Activated T-helper 2 cell treated with anti-CD3 and anti-CD28 coated beads, Interferon-gamma antibody, Interleukin-2, Interleukin-4, amounts not matched to agents 10 μg/mL and 5 μg/mL and 100 μg/mL, durations not matched to agents 14 hours and 24 hours and 36 hours (primary cell): Measurements from ENCODE around the gene EXOSC1. TPM values are rescaled to one million over a fixed set of nuclear protein-coding genes. Genes with fewer than 3 reads are reported as not detected.
"Not testable (repeated sequence)": the region's sequence is repeated elsewhere in the genome, so short reads cannot be mapped to it uniquely, and the experiment has no call there.

Source experiments
- DNase-seq: peaks from one replicate; pipeline ENCODE4 v3.0.0; 2021; ENCODE audit warnings: low spot score
- H3K27ac Mint-ChIP-seq: one replicate; pipeline ENCODE4 v1.8.0; 2021; ENCODE audit warnings: mixed read lengths
- H3K27me3 Mint-ChIP-seq: one replicate; pipeline ENCODE4 v1.8.0; 2021; ENCODE audit warnings: low read depth, mixed read lengths
- H3K36me3 Mint-ChIP-seq: one replicate; pipeline ENCODE4 v1.8.0; 2021; ENCODE audit warnings: low read depth, mixed read lengths
- H3K4me1 Mint-ChIP-seq: one replicate; pipeline ENCODE4 v1.8.0; 2021; ENCODE audit warnings: low read depth, mixed read lengths
- H3K4me3 Mint-ChIP-seq: one replicate; pipeline ENCODE4 v1.8.0; 2021; ENCODE audit warnings: low read depth, mild to moderate bottlenecking, moderate library complexity, mixed read lengths
- H3K9me3 Mint-ChIP-seq: one replicate; pipeline ENCODE4 v1.8.0; 2021; ENCODE audit warnings: mixed read lengths
- intact Hi-C: fragments of 100-400 bp; cut with micrococcal nuclease; formaldehyde crosslinking; loops from one replicate; pipeline ENCODE4 v1.15.1; 2023
- total RNA-seq: library from RNA; stranded (reverse); gene quantifications from 2 replicates; pipeline ENCODE4 v1.2.3, GENCODE V29; 2022

Gene EXOSC1
- total RNA-seq, 1 donor from 2014 or later = 53.4 TPM

DNA sequence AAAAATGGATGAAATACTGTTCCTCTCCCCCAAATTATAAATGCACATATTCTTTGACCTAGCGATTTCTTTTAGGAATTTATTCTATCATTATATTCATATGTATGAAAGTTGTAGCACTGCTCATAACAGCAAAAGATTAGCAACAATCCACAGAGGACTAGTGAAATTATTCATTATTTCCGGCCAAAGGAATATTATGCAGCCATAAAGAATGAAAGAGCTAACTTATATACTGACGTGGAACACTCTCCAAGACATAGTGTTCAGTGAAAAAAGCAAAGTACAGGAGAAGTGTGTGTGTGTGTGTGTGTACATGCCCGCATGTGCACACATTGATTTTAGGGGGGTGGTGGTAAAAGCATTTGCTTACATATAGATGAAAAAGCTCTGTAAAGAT is 29.1 kb upstream of the EXOSC1 start:
- Mint-ChIP-seq H3K27me3 (no peaks in the 10 kb centered on the region), H3K27ac (no peak overlapping the region), H3K4me3 (no peak overlapping the region), H3K36me3 (peaks cover 81% of the 10 kb centered on the region), H3K9me3 (no peaks in the 10 kb centered on the region), H3K4me1 (peaks cover 2% of the 10 kb centered on the region)
- DNase-seq = no peak
- intact Hi-C loops = no loop called here

DNA sequence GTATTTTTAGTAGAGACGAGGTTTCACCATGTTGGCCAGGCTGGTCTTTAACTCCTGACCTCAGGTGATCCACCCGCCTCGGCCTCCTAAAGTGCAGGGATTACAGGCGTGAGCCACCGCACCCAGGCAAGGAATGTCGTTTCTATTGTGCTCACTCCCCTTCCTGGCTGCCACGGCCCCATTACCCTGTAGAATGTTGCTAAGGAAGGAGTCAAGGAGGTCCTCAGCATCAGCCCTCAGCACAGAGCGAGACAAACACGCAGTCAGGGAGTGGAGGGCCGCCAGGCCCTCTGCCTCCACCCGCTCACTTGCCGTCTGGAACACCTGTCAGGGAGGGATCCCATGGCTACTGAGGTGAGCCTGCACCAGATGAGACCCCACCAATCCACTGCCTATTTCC is 23.0 kb upstream of the EXOSC1 start:
- H3K4me3 Mint-ChIP-seq, DNase-seq, H3K4me1 Mint-ChIP-seq, H3K9me3 Mint-ChIP-seq, intact Hi-C loops, H3K27ac Mint-ChIP-seq, H3K27me3 Mint-ChIP-seq: not testable (repeated sequence)
- peaks cover 65% of the 10 kb centered on the region for H3K36me3 Mint-ChIP-seq

- no peak overlapping the region for H3K4me3 Mint-ChIP-seq
- no peak for DNase-seq
- H3K4me1 Mint-ChIP-seq = no peaks in the 10 kb centered on the region
- peaks cover 65% of the 10 kb centered on the region for H3K36me3 Mint-ChIP-seq
- H3K27me3 Mint-ChIP-seq = no peaks in the 10 kb centered on the region
- no peak overlapping the region for H3K27ac Mint-ChIP-seq
- intact Hi-C loops = no loop called here
- no peaks in the 10 kb centered on the region for H3K9me3 Mint-ChIP-seq
Observed at GRCh38 chr10:97468162-97468561, 22.4 kb upstream of the EXOSC1 start.

- peaks cover 70% of the 10 kb centered on the region for H3K36me3 Mint-ChIP-seq
- no peak overlapping the region for H3K27ac Mint-ChIP-seq
- no peaks in the 10 kb centered on the region for H3K27me3 Mint-ChIP-seq
Observed at GRCh38 chr10:97466755-97467154, 20.9 kb upstream of the EXOSC1 start.

DNA sequence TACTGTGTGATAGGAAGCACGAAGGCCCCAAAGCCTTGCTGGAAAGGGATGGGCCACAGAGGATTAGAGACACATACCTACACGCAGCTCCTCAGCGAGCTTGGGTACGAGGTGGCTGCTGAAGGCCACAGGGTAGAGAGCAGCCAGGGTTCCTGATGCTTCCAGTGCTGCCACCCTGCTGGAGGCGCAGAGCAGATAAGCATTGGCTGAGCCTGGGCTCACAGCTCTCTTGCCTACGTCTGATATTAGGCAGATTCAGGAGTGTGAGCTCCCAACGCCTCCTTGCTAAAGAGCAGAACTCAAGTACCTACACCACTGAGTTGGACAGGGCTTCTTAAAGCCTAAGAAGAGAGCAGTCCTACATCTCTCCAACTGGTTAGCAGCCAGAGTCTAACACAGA is 20.2 kb upstream of the EXOSC1 start:
- H3K9me3 Mint-ChIP-seq = no peaks in the 10 kb centered on the region
- no peak overlapping the region for H3K27ac Mint-ChIP-seq
- no peaks in the 10 kb centered on the region for H3K4me1 Mint-ChIP-seq
- intact Hi-C loops = no loop called here
- DNase-seq = no peak
- no peaks in the 10 kb centered on the region for H3K27me3 Mint-ChIP-seq
- H3K4me3 Mint-ChIP-seq = no peak overlapping the region
- peaks cover 75% of the 10 kb centered on the region for H3K36me3 Mint-ChIP-seq

More at GRCh38 chr10:97466755-97467154, 20.9 kb upstream of the EXOSC1 start:
- DNase-seq = no peak
- Mint-ChIP-seq H3K4me3 (no peak overlapping the region), H3K9me3 (no peaks in the 10 kb centered on the region), H3K4me1 (no peaks in the 10 kb centered on the region)
- intact Hi-C loops = no loop called here

- no peaks in the 10 kb centered on the region for H3K4me1 Mint-ChIP-seq
Observed at GRCh38 chr10:97464226-97464625, 18.4 kb upstream of the EXOSC1 start.

DNA sequence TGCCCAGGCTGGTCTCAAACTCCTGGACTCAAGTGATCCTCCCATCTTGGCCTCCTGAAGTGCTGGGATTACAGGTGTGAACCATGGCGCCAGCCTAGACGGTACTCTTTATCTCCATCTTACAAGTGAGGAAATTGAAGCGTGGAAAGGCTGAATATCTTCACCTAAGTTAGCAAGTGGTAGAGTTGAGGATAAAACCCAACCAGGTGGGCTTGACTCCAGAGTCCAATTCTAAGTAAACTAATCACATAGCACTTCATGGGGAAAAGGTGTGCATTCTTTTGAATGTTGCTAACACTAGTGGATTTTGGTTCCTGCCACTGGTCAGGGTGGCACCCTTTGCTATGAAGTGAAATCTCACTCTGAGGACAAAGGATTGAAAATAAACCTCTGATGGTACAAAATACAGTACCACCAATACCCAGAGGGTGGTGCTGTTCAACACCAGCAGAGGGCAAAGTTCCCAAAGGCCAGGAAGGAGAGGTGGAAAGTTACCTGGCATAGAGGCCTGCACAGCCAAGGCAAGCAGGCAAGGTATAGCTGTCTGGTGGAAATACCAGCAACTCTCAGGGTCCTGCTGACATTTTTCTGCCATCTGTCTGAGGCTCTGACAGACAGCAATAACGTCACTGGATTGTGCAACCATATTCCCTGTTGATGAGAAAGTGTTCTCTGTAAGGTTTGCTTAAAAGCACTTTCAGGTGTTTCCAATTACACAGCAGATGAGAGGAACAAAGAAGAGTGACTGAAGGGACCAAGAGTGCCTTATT is 17.7 kb upstream of the EXOSC1 start:
- Mint-ChIP-seq H3K36me3 (peaks cover 76% of the 10 kb centered on the region), H3K4me3 (no peak overlapping the region), H3K4me1 (no peaks in the 10 kb centered on the region), H3K27me3 (no peaks in the 10 kb centered on the region), H3K9me3 (no peaks in the 10 kb centered on the region), H3K27ac (no peak overlapping the region)
- intact Hi-C loops = loop anchor here (1.0 kb wide), 1 partner anchor 90 kb away; no protein-coding TSS in a partner anchor
- no peak for DNase-seq

More at GRCh38 chr10:97464226-97464625, 18.4 kb upstream of the EXOSC1 start:
- H3K27me3 Mint-ChIP-seq = no peaks in the 10 kb centered on the region
- no peak for DNase-seq
- H3K4me3 Mint-ChIP-seq = no peak overlapping the region
- peaks cover 76% of the 10 kb centered on the region for H3K36me3 Mint-ChIP-seq
- no peak overlapping the region for H3K27ac Mint-ChIP-seq
- intact Hi-C loops = no loop called here
- H3K9me3 Mint-ChIP-seq = no peaks in the 10 kb centered on the region

DNA sequence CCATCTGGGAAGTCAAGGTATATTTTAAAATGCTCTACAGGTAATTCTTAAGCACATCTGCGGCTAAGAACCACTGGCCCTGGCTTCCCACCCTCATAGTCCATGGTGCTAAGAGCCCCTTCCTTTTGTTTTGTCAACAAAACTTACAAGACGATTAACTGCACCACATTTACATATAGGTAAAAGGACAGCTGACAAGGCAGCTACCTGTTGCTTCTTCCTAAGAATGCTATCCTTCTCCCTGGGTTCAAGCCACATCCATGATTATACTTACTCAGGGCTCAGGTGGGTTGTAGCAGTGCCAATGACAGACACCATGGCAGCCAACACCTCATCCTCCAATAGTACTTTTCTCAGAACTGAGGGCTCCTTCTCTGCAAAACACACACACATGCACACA is 16.5 kb upstream of the EXOSC1 start:
- H3K36me3 Mint-ChIP-seq = peaks cover 77% of the 10 kb centered on the region
- H3K27me3 Mint-ChIP-seq = no peaks in the 10 kb centered on the region
- no peaks in the 10 kb centered on the region for H3K4me1 Mint-ChIP-seq
- intact Hi-C loops = no loop called here
- no peak overlapping the region for H3K27ac Mint-ChIP-seq
- DNase-seq = no peak
- H3K4me3 Mint-ChIP-seq = no peak overlapping the region
- no peaks in the 10 kb centered on the region for H3K9me3 Mint-ChIP-seq

GRCh38 chr10:97459933-97460332 is 14.1 kb upstream of the EXOSC1 start:
- DNase-seq = no peak
- Mint-ChIP-seq H3K9me3 (no peaks in the 10 kb centered on the region), H3K27ac (no peak overlapping the region), H3K36me3 (peaks cover 90% of the 10 kb centered on the region), H3K4me1 (no peaks in the 10 kb centered on the region), H3K27me3 (no peaks in the 10 kb centered on the region), H3K4me3 (no peak overlapping the region)
- intact Hi-C loops = no loop called here

DNA sequence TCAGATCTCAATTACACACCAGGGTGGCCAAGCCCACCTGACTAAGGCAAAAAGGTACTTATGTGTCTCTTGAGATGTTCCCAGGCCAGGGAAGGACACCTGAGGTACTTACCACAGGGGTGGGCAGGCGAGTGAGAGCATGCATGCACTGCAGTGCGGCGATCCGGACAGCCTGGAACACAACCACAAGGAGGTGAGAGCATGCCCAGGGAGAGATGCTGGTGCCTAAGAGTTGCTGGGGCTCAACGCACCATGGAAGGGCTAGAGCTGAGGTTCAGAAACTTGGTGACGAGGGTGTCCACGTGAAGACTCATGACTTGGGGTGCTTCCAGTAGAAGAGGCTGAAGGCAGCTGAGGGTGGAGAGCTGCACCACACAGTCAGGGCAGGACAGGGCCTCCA is 13.3 kb upstream of the EXOSC1 start:
- intact Hi-C loops = no loop called here
- Mint-ChIP-seq H3K9me3 (no peaks in the 10 kb centered on the region), H3K27me3 (no peaks in the 10 kb centered on the region), H3K4me3 (no peak overlapping the region), H3K36me3 (peaks cover 91% of the 10 kb centered on the region), H3K4me1 (peaks cover 7% of the 10 kb centered on the region), H3K27ac (no peak overlapping the region)
- no peak for DNase-seq

DNA sequence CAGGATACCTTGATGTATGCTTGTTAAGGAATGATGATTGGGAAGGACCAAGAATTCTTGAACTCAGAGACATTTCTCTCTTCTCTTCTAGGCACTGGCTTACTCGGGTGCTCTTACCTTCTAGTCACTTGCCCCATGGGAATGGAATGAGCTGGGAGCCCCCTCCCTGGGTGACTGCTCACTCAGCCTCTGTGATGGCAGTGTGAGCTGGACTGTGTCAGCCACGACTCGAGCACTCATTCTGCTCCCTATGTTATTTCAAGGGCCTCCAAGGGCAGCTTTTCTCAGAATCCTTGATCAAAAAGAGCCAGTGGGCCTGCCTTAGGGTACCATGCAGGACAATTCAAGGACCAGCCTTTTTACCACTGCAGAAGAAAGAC is 10.9 kb upstream of the EXOSC1 start:
- H3K4me3 Mint-ChIP-seq = no peak overlapping the region

DNA sequence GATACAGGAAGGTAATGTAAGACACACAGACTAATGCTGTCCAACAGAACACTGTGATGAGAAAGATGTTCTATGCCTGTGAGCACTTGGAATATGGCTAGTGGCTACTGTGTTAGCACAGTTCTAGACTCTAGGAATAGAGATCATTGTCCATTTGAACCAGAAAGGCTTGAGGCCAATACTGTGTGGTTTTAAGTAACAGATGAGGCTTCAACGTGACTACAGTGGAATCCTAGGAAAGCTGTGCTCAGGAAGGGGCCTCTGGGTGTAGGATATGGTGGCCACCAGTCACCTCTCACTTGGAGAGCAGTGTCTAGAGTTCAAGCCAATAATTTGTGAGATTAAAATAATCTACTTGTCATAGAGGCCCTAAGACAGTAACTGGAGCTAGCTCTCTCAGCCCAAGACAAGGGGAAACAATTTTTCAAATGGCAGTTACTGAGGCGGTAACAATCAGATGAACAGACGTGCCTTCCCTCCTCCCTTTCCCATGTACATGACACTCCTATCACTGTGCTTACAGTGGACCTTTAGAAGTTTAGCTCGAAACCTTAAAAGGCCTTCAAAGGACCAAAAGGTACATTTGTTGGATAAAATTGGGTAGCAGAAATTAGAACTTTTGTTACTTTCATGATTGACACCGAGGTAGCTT is 10.4 kb upstream of the EXOSC1 start:
- no peak overlapping the region for H3K27ac Mint-ChIP-seq
- no peak for DNase-seq
- intact Hi-C loops = no loop called here
- peaks cover 9% of the 10 kb centered on the region for H3K4me1 Mint-ChIP-seq
- H3K4me3 Mint-ChIP-seq = no peak overlapping the region
- H3K27me3 Mint-ChIP-seq = no peaks in the 10 kb centered on the region
- peaks cover 79% of the 10 kb centered on the region for H3K36me3 Mint-ChIP-seq
- no peaks in the 10 kb centered on the region for H3K9me3 Mint-ChIP-seq

More for the DNA sequence above, 10.9 kb upstream of the EXOSC1 start:
- no peak for DNase-seq
- H3K4me1 Mint-ChIP-seq = peaks cover 9% of the 10 kb centered on the region
- H3K27ac Mint-ChIP-seq = no peak overlapping the region
- no peaks in the 10 kb centered on the region for H3K27me3 Mint-ChIP-seq
- H3K36me3 Mint-ChIP-seq = peaks cover 83% of the 10 kb centered on the region
- intact Hi-C loops = no loop called here
- H3K9me3 Mint-ChIP-seq = no peaks in the 10 kb centered on the region

- no peak for DNase-seq
- intact Hi-C loops = no loop called here
- H3K27me3 Mint-ChIP-seq = no peaks in the 10 kb centered on the region
- H3K4me1 Mint-ChIP-seq = peaks cover 17% of the 10 kb centered on the region
- H3K36me3 Mint-ChIP-seq = peaks cover 69% of the 10 kb centered on the region
- peak overlapping the region; percentile 78 for H3K27ac Mint-ChIP-seq
- H3K4me3 Mint-ChIP-seq = no peak overlapping the region
- no peaks in the 10 kb centered on the region for H3K9me3 Mint-ChIP-seq
Observed at GRCh38 chr10:97454330-97455036, 8.7 kb upstream of the EXOSC1 start.
